CD4-positive, alpha-beta T cell (primary cell): ENCODE measurements around the gene B3GNT3. TPM values are rescaled to one million over a fixed set of nuclear protein-coding genes. Genes with fewer than 3 reads are reported as not detected.
A peak's percentile ranks its signal among the peaks of the same experiment; 100 is the strongest.
"Not testable (repeated sequence)": the region's sequence is repeated elsewhere in the genome, so short reads cannot be mapped to it uniquely, and the experiment has no call there.

Experiments
- ATAC-seq: fragments of 200-7000 bp; cut with Tn5 transposase; one replicate; pipeline ENCODE4 v1.10.0; 2022; ENCODE audit warnings: mild to moderate bottlenecking; ENCODE audit not compliant: poor library complexity
- CTCF ChIA-PET: fragments of 350-600 bp; sonication (Branson Sonifier 250); formaldehyde crosslinking; loops from one replicate; lab custom pipeline; 2021; ENCODE audit warnings: antibody characterized with exemption, inconsistent platforms; lab: Charles Lee
- POLR2A ChIA-PET: fragments of 350-600 bp; sonication (Branson Sonifier 250); formaldehyde crosslinking; loops from one replicate; lab custom pipeline; 2021; ENCODE audit warnings: antibody characterized with exemption, inconsistent platforms; lab: Charles Lee
- DNase-seq, 14 experiments: peaks; one replicate each; pipeline ENCODE4 v3.0.0-alpha.2; 2013 to 2020; ENCODE audit warnings: mixed read lengths in 2 of 14
- H3K27ac ChIP-seq, 2 donors: one replicate each; pipeline versions ENCODE4 v1.5.1 to v1.7.0; 2013; ENCODE audit warnings: low read length in 2 of 2, low read depth in 1 of 2, mild to moderate bottlenecking in 1 of 2
- H3K27me3 ChIP-seq, 2 experiments: 1 replicate in 1 of 2; 2 replicates in 1 of 2; pipeline versions ENCODE4 v1.6.1 to v1.7.0; 2013; ENCODE audit warnings: low read length in 2 of 2, control low read depth in 1 of 2, mild to moderate bottlenecking in 1 of 2, moderate library complexity in 1 of 2; ENCODE audit not compliant: insufficient read depth in 2 of 2, control insufficient read depth in 1 of 2
- H3K36me3 ChIP-seq: one replicate; pipeline ENCODE4 v1.6.1; 2013; ENCODE audit warnings: low read length, control low read depth; ENCODE audit not compliant: insufficient read depth
- H3K4me1 ChIP-seq: one replicate; pipeline ENCODE4 v1.6.1; 2013; ENCODE audit warnings: low read length, control low read depth; ENCODE audit not compliant: insufficient read depth
- H3K4me3 ChIP-seq: one replicate; pipeline ENCODE4 v1.5.1; 2013; ENCODE audit warnings: mild to moderate bottlenecking, low read length, moderate library complexity
- H3K9me3 ChIP-seq, 2 experiments: 1 replicate in 1 of 2; 2 replicates in 1 of 2; pipeline versions ENCODE4 v1.6.1 to v1.7.0; 2013; ENCODE audit warnings: low read length in 2 of 2, mild to moderate bottlenecking in 2 of 2, control low read depth in 1 of 2, moderate library complexity in 1 of 2; ENCODE audit not compliant: control insufficient read depth in 1 of 2, insufficient read depth in 1 of 2
- H3K27ac Mint-ChIP-seq: one replicate; pipeline ENCODE4 v1.8.0; 2020; ENCODE audit warnings: mixed read lengths
- H3K27me3 Mint-ChIP-seq: one replicate; pipeline ENCODE4 v1.8.0; 2021; ENCODE audit warnings: mixed read lengths
- H3K36me3 Mint-ChIP-seq: one replicate; pipeline ENCODE4 v1.8.0; 2021; ENCODE audit warnings: low read depth, mixed read lengths
- H3K4me1 Mint-ChIP-seq: one replicate; pipeline ENCODE4 v1.8.0; 2021; ENCODE audit warnings: low read depth, mixed read lengths
- H3K4me3 Mint-ChIP-seq: one replicate; pipeline ENCODE4 v1.8.0; 2020; ENCODE audit warnings: mild to moderate bottlenecking, mixed read lengths
- H3K9me3 Mint-ChIP-seq: one replicate; pipeline ENCODE4 v1.8.0; 2020; ENCODE audit warnings: mixed read lengths
- intact Hi-C, 2 experiments: fragments of 100-400 bp; cut with DNase I in 1 of 2; cut with micrococcal nuclease in 1 of 2; formaldehyde crosslinking; loops; one replicate each; pipeline versions ENCODE4 v1.15.1 to v1.9.0; 2023 to 2025; cut with DNase I, micrococcal nuclease
- total RNA-seq, 174 experiments: library from RNA in 2 of 174; stranded (reverse) in 2 of 174; gene quantifications; one replicate each; pipeline ENCODE4 v1.2.3 and lab custom pipeline; 2021 to 2026
- TF ChIP-seq, protein P1 (sequence below): fragments of 200-600 bp; IDR thresholded peaks from one replicate; pipeline ENCODE4 v1.8.0; 2022; ENCODE audit warnings: antibody characterized with exemption, mild to moderate bottlenecking

Gene B3GNT3
- total RNA-seq, 2 experiments from 2014 or later, result 0.39 to 0.52 TPM

DNA sequence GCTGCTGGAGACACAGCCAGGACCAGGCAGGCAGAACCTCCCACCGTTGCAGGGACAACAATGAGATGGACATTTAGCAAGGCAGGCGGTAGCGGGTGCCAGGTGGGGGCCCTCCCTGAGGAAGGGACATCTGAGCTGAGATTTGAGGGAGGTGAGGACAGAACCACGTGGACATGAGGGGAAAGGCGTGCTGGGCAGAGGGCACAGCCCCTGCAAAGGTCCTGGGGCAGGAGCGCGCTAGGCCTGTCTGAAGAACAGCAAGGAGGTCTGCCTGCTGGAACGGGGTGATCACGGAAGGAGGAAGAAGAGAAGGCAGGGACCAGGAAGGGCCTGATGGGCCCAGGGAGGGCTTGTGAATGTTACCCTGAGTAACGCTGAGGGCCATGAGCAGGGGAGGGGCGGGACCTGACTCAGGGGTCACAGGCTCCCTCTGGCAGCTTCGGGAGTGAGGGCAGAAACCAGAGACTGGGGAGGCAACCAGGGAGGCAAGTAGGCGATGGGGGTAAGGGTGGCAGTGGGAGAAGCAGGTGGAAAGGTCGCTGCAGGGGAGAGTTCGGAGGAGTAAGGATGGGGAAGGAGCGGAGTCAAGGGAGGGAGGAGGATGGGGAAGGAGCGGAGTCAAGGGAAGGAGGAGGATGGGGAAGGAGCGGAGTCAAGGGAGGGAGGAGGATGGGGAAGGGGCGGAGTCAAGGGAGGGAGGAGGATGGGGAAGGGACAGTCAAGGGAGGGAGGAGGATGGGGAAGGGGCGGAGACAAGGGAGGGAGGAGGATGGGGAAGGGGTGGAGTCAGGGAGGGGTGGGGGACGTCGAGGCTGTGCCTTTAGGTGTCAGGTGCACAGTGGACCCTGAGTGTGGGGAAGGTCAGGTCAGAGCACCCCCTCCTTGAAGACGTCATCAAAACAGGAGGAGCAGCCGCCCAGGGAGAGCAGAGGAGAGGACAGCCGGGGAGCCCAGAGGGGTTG lies 15.7 kb upstream of the B3GNT3 start:
- DNase-seq, result peak in 2 of 14 experiments; percentile 46 to 54
- intact Hi-C loops, result no loop called here
- peaks cover 77% of the 10 kb centered on the region for H3K36me3 Mint-ChIP-seq
- no peak overlapping the region for H3K4me3 Mint-ChIP-seq
- H3K9me3 ChIP-seq, result no peaks in the 10 kb centered on the region
- POLR2A ChIA-PET, result no interaction called here
- peaks cover 10% of the 10 kb centered on the region for H3K4me1 Mint-ChIP-seq
- CTCF ChIA-PET, result no interaction called here
- no peaks in the 10 kb centered on the region for H3K9me3 Mint-ChIP-seq
- ATAC-seq, result no peak
- H3K27me3 Mint-ChIP-seq, result no peaks in the 10 kb centered on the region
- H3K36me3 ChIP-seq, result peaks cover 51% of the 10 kb centered on the region
- H3K27ac ChIP-seq, result peak overlapping the region in 1 of 2 donors; percentile 16
- peak overlapping the region; percentile 51 for H3K27ac Mint-ChIP-seq
- TF ChIP-seq, protein P1, sequence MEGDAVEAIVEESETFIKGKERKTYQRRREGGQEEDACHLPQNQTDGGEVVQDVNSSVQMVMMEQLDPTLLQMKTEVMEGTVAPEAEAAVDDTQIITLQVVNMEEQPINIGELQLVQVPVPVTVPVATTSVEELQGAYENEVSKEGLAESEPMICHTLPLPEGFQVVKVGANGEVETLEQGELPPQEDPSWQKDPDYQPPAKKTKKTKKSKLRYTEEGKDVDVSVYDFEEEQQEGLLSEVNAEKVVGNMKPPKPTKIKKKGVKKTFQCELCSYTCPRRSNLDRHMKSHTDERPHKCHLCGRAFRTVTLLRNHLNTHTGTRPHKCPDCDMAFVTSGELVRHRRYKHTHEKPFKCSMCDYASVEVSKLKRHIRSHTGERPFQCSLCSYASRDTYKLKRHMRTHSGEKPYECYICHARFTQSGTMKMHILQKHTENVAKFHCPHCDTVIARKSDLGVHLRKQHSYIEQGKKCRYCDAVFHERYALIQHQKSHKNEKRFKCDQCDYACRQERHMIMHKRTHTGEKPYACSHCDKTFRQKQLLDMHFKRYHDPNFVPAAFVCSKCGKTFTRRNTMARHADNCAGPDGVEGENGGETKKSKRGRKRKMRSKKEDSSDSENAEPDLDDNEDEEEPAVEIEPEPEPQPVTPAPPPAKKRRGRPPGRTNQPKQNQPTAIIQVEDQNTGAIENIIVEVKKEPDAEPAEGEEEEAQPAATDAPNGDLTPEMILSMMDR, result no peak
- H3K4me1 ChIP-seq, result peaks cover 5% of the 10 kb centered on the region
- no peaks in the 10 kb centered on the region for H3K27me3 ChIP-seq
- no peak overlapping the region for H3K4me3 ChIP-seq

DNA sequence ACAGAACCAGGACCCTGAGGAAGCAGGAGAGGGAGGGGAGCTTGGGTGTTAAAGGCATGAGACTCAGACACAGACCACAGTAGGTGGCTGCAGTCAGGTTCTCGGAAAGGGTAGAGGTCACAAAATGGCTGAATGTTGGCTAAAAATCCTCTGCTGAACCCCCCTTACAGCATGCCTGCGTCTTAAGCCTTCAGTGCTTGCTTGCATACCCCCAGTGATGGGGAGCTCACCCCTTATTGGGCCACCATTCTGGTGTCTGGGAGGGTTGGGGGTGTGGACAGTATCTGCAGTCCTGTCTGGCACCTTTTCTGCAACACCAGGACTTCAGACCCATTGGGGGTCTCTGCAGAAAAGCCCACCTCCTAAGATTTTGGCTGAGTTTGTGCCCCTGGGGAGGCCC lies 14.2 kb upstream of the B3GNT3 start:
- Mint-ChIP-seq H3K4me3 (no peak overlapping the region), H3K36me3 (peaks cover 68% of the 10 kb centered on the region), H3K27ac (no peak overlapping the region), H3K9me3 (no peaks in the 10 kb centered on the region), H3K4me1 (peaks cover 15% of the 10 kb centered on the region), H3K27me3 (no peaks in the 10 kb centered on the region)
- TF ChIP-seq, protein P1, result no peak
- no peak overlapping the region for H3K27ac ChIP-seq
- peaks cover 51% of the 10 kb centered on the region for H3K36me3 ChIP-seq
- intact Hi-C loops, result loop anchor here in 1 of 2 experiments (5.0 kb wide), 1 partner anchor 152 kb away; the partner anchor contains the start of gene CCDC124
- ATAC-seq, result no peak
- no peaks in the 10 kb centered on the region for H3K27me3 ChIP-seq
- H3K4me3 ChIP-seq, result no peak overlapping the region
- no peaks in the 10 kb centered on the region for H3K9me3 ChIP-seq
- CTCF ChIA-PET, result no interaction called here
- DNase-seq, result no peak
- POLR2A ChIA-PET, result no interaction called here
- H3K4me1 ChIP-seq, result peaks cover 10% of the 10 kb centered on the region

DNA sequence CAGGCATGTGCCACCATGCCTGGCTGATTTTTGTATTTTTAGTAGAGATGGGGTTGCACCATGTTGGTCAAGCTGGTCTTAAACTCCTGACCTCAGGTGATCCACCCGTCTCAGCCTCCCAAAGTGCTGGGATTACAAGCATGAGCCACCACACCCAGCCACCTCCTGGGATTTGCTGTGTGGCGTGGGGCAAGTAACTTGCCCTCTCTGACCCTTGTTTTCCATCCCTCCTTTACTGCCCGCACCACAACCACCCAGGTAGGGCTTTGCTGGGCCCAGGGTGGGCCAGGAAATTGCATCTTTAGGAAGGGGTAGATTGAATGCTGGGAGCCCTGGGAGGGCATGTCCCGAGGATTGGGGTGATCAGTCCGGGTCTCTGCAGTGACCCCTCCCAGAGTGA lies 11.2 kb upstream of the B3GNT3 start:
- ChIA-PET POLR2A (interaction anchor here (1.1 kb wide), 1 partner anchor 12 kb away, joined by 3 read pairs; no protein-coding TSS in a partner anchor), CTCF (interaction anchor here (0.9 to 2.5 kb wide), 6 partner anchors 18 to 149 kb away, joined by 3 to 12 read pairs (median 4); partner anchors contain the start of genes CCDC124 and RPL18A)
- H3K27me3 Mint-ChIP-seq, H3K27ac Mint-ChIP-seq, DNase-seq, H3K9me3 ChIP-seq, ATAC-seq, H3K9me3 Mint-ChIP-seq, H3K27me3 ChIP-seq, H3K4me3 Mint-ChIP-seq, H3K27ac ChIP-seq, H3K4me3 ChIP-seq: not testable (repeated sequence)
- Histone ChIP-seq H3K36me3 (peaks cover 54% of the 10 kb centered on the region), H3K4me1 (peaks cover 10% of the 10 kb centered on the region)
- intact Hi-C loops, result loop anchor here (1.0 to 5.0 kb wide), 5 partner anchors 33 to 149 kb away; partner anchors contain the start of genes CCDC124 (in 1 of the 2) and FCHO1 (in 1 of the 2)
- Mint-ChIP-seq H3K4me1 (peaks cover 15% of the 10 kb centered on the region), H3K36me3 (peaks cover 67% of the 10 kb centered on the region)
